Muscle layer of colon (tissue), 2 donors: Measurements from ENCODE around the gene B9D2.
A peak's percentile ranks its signal among the peaks of the same experiment; 100 is the strongest.

Experiments used
- H3K27ac ChIP-seq: one replicate; pipeline ENCODE4 v1.7.0; 2013; ENCODE audit warnings: low read depth, mild to moderate bottlenecking, low read length, moderate library complexity
- H3K27me3 ChIP-seq, 2 donors: one replicate each; pipeline ENCODE4 v1.7.0; 2013; ENCODE audit warnings: low read length in 2 of 2, mild to moderate bottlenecking in 2 of 2; ENCODE audit not compliant: insufficient read depth in 2 of 2, control insufficient read depth in 1 of 2
- H3K36me3 ChIP-seq: one replicate; pipeline ENCODE4 v1.7.0; 2013; ENCODE audit warnings: mild to moderate bottlenecking, low read length; ENCODE audit not compliant: insufficient read depth
- H3K4me1 ChIP-seq: one replicate; pipeline ENCODE4 v1.7.0; 2013; ENCODE audit warnings: mild to moderate bottlenecking, low read length; ENCODE audit not compliant: insufficient read depth
- H3K4me3 ChIP-seq, 2 donors: one replicate each; pipeline ENCODE4 v1.7.0; 2013; ENCODE audit warnings: low read length in 2 of 2, low read depth in 1 of 2, mild to moderate bottlenecking in 1 of 2, moderate library complexity in 1 of 2
- H3K9ac ChIP-seq: one replicate; pipeline ENCODE4 v1.7.0; 2013; ENCODE audit warnings: low read length
- H3K9me3 ChIP-seq: one replicate; pipeline ENCODE4 v1.7.0; 2013; ENCODE audit warnings: mild to moderate bottlenecking, low read length
- donor health status: abdominal sarcoma.
- donor health status: Adenocarcinoma of cecum.

B9D2 gene

GRCh38 chr19:41403181-41403970, 39.4 kb upstream of the B9D2 start:
- Histone ChIP-seq H3K27me3 (no peaks in the 10 kb centered on the region), H3K4me3 (no peak overlapping the region), H3K36me3 (peaks cover 5% of the 10 kb centered on the region), H3K9ac (no peak overlapping the region), H3K9me3 (no peaks in the 10 kb centered on the region), H3K4me1 (peaks cover 8% of the 10 kb centered on the region), H3K27ac (no peak overlapping the region)

GRCh38 chr19:41402010-41402409, 38.1 kb upstream of the B9D2 start:
- H3K4me3 ChIP-seq = no peak overlapping the region
- no peaks in the 10 kb centered on the region for H3K27me3 ChIP-seq
- peaks cover 12% of the 10 kb centered on the region for H3K4me1 ChIP-seq
- H3K9ac ChIP-seq = no peak overlapping the region
- H3K9me3 ChIP-seq = no peaks in the 10 kb centered on the region
- H3K27ac ChIP-seq = no peak overlapping the region
- peaks cover 5% of the 10 kb centered on the region for H3K36me3 ChIP-seq

- no peak overlapping the region for H3K27ac ChIP-seq
- no peak overlapping the region for H3K4me3 ChIP-seq
- H3K4me1 ChIP-seq = peaks cover 12% of the 10 kb centered on the region
- peaks cover 5% of the 10 kb centered on the region for H3K36me3 ChIP-seq
- H3K27me3 ChIP-seq = no peaks in the 10 kb centered on the region
- H3K9me3 ChIP-seq = no peaks in the 10 kb centered on the region
- H3K9ac ChIP-seq = no peak overlapping the region
These were observed 37.5 kb upstream of the B9D2 start for GRCh38 chr19:41401483-41401882.

GRCh38 chr19:41399525-41399924, 35.6 kb upstream of the B9D2 start:
- Histone ChIP-seq H3K27me3 (no peaks in the 10 kb centered on the region), H3K9ac (no peak overlapping the region), H3K4me1 (peaks cover 12% of the 10 kb centered on the region), H3K9me3 (no peaks in the 10 kb centered on the region), H3K36me3 (peaks cover 5% of the 10 kb centered on the region), H3K4me3 (no peak overlapping the region), H3K27ac (no peak overlapping the region)

- peaks cover 12% of the 10 kb centered on the region for H3K4me1 ChIP-seq
- no peaks in the 10 kb centered on the region for H3K27me3 ChIP-seq
- H3K9ac ChIP-seq = no peak overlapping the region
- peaks cover 5% of the 10 kb centered on the region for H3K36me3 ChIP-seq
- H3K27ac ChIP-seq = no peak overlapping the region
- peak overlapping the region in 1 of 2 donors; percentile 97 for H3K4me3 ChIP-seq
- no peaks in the 10 kb centered on the region for H3K9me3 ChIP-seq
These were observed 35.1 kb upstream of the B9D2 start for GRCh38 chr19:41399091-41399490.

- H3K27me3 ChIP-seq = no peaks in the 10 kb centered on the region
- peak overlapping the region; percentile 53 for H3K27ac ChIP-seq
- H3K9me3 ChIP-seq = no peaks in the 10 kb centered on the region
- H3K36me3 ChIP-seq = peaks cover 5% of the 10 kb centered on the region
- H3K4me1 ChIP-seq = peaks cover 12% of the 10 kb centered on the region
- H3K4me3 ChIP-seq = peak overlapping the region; percentile 78 to 97
- peak overlapping the region; percentile 93 for H3K9ac ChIP-seq
These were observed 34.6 kb upstream of the B9D2 start for GRCh38 chr19:41398598-41398997.

- Histone ChIP-seq H3K9me3 (no peaks in the 10 kb centered on the region), H3K36me3 (peaks cover 5% of the 10 kb centered on the region), H3K27ac (peak overlapping the region; percentile 53), H3K4me1 (peaks cover 12% of the 10 kb centered on the region), H3K4me3 (peak overlapping the region; percentile 78 to 97), H3K9ac (peak overlapping the region; percentile 93), H3K27me3 (no peaks in the 10 kb centered on the region)
These were observed 34.1 kb upstream of the B9D2 start for GRCh38 chr19:41398050-41398418.

GRCh38 chr19:41397086-41398049, 33.4 kb upstream of the B9D2 start, which contains the start of the genes BCKDHA and EXOSC5:
Gene BCKDHA, plus strand, starts transcription at chr19:41397818. Its CDS starts 10 bp downstream, at chr19:41397828.
Gene EXOSC5, minus strand, starts transcription at chr19:41397359. Its CDS starts 31 bp downstream, at chr19:41397328.
- H3K4me1 ChIP-seq = peaks cover 12% of the 10 kb centered on the region
- peak within 1 kb of the TSS; percentile 93 for H3K9ac ChIP-seq
- peak within 1 kb of the TSS; percentile 79 to 97 for H3K4me3 ChIP-seq
- H3K27me3 ChIP-seq = no peaks in the 10 kb centered on the region
- peaks cover 5% of the 10 kb centered on the region for H3K36me3 ChIP-seq
- no peaks in the 10 kb centered on the region for H3K9me3 ChIP-seq
- peak within 1 kb of the TSS; percentile 53 for H3K27ac ChIP-seq

GRCh38 chr19:41395355-41395754, 31.4 kb upstream of the B9D2 start:
- Histone ChIP-seq H3K36me3 (peaks cover 15% of the 10 kb centered on the region), H3K4me1 (peaks cover 12% of the 10 kb centered on the region), H3K9me3 (no peaks in the 10 kb centered on the region), H3K4me3 (no peak overlapping the region), H3K27me3 (no peaks in the 10 kb centered on the region), H3K9ac (no peak overlapping the region), H3K27ac (no peak overlapping the region)

- Histone ChIP-seq H3K27me3 (no peaks in the 10 kb centered on the region), H3K27ac (no peak overlapping the region), H3K4me1 (no peaks in the 10 kb centered on the region), H3K9ac (no peak overlapping the region), H3K4me3 (no peak overlapping the region), H3K36me3 (peaks cover 27% of the 10 kb centered on the region), H3K9me3 (no peaks in the 10 kb centered on the region)
These were observed 28.8 kb upstream of the B9D2 start for GRCh38 chr19:41392775-41393174.

- H3K4me1 ChIP-seq = no peaks in the 10 kb centered on the region
- H3K27me3 ChIP-seq = no peaks in the 10 kb centered on the region
- H3K9me3 ChIP-seq = no peaks in the 10 kb centered on the region
- H3K4me3 ChIP-seq = no peak overlapping the region
- H3K9ac ChIP-seq = no peak overlapping the region
- peaks cover 27% of the 10 kb centered on the region for H3K36me3 ChIP-seq
- no peak overlapping the region for H3K27ac ChIP-seq
These were observed 27.7 kb upstream of the B9D2 start for GRCh38 chr19:41391618-41392017.
